Mucosa of descending colon (tissue), 3 donors: ENCODE data around the gene CDH6. TPM values are rescaled to one million over a fixed set of nuclear protein-coding genes. Genes with fewer than 3 reads are reported as not detected.

Source experiments
- ATAC-seq: fragments of 200-7000 bp; cut with Tn5 transposase; one replicate; pipeline ENCODE4 v1.9.1; 2020; ENCODE audit warnings: mild to moderate bottlenecking, moderate library complexity
- DNase-seq, 3 donors: peaks; one replicate each; pipeline ENCODE4 v3.0.0-alpha.2; 2020
- H3K36me3 ChIP-seq: fragments of 200-600 bp; one replicate; pipeline ENCODE4 v1.8.0; 2021; ENCODE audit warnings: low read depth, mild to moderate bottlenecking
- H3K4me1 ChIP-seq: fragments of 200-600 bp; one replicate; pipeline ENCODE4 v1.8.0; 2021; ENCODE audit warnings: low read depth, mild to moderate bottlenecking
- H3K4me3 ChIP-seq: fragments of 200-600 bp; one replicate; pipeline ENCODE4 v1.8.0; 2021; ENCODE audit warnings: mild to moderate bottlenecking
- H3K9me3 ChIP-seq: fragments of 200-600 bp; one replicate; pipeline ENCODE4 v1.8.0; 2021; ENCODE audit warnings: mild to moderate bottlenecking
- CTCF ChIP-seq: fragments of 200-600 bp; IDR thresholded peaks from one replicate; pipeline ENCODE4 v1.8.0; 2022; ENCODE audit warnings: antibody characterized with exemption, mild to moderate bottlenecking
- intact Hi-C, 2 donors: fragments of 100-400 bp; cut with DNase I in 1 of 2; cut with micrococcal nuclease in 1 of 2; formaldehyde crosslinking; loops; one replicate each; pipeline versions ENCODE4 v1.11.0 to v1.11.1; 2022; cut with DNase I, micrococcal nuclease
- total RNA-seq, 3 donors: library from RNA; stranded (reverse); fragmentation: NEBNext Ultra II Directional in 2 of 3; extraction: Animal tissue kit (Norgen Biotek cat#: 25700) in 2 of 3; gene quantifications; one replicate each; pipeline versions ENCODE4 v1.2.1 to v1.2.4, GENCODE V29; 2021 to 2023
- donor health status: DM: no; HTN: no; CAD: no; lungs with moderate emphysema.
- donor health status: DM: no; HTN: no; CAD: no.
- donor health status: DM: no; HTN: yes; CAD: no.

Gene CDH6
- total RNA-seq, 3 donors from 2014 or later, result 0.81 to 3.2 (median 1.2) TPM

DNA sequence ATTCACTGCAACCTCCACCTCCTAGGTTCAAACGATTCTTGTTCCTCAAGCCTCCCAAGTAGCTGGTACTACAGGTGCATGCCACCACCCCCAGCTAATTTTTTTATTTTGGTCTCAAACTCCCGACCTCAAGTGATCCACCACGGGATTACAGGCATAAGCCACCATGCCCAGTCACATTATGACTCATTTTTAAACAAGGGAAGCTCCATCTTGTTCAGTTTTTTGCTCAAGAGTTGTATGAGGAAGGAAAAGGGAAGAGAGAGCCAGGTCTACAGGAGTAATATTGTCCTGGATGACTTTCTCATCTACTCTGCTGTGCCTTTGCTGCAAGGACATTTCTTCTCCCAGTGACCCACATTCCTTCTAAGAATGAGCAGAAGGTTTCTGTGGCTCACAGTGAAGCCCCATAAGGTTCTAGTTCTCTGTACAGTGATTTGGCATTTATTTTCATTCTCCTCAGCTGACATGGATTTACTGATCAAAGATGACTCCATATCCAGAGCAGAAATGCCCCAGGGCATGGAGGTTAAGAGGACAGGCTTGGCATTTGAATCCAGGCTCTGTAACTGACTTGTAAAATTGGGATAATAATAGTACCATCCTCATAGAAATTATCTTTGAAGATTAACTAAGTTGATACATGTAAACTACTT lies 153.5 kb downstream of the CDH6 start:
- Histone ChIP-seq H3K4me3 (no peak overlapping the region), H3K4me1 (no peaks in the 10 kb centered on the region), H3K36me3 (no peaks in the 10 kb centered on the region), H3K9me3 (no peaks in the 10 kb centered on the region)
- intact Hi-C loops, result no loop called here
- no peak for DNase-seq
- no peak for TF ChIP-seq CTCF
- ATAC-seq, result no peak

GRCh38 chr5:31347552-31347905 lies 154.0 kb downstream of the CDH6 start:
- no peak for ATAC-seq
- no peak for TF ChIP-seq CTCF

DNA sequence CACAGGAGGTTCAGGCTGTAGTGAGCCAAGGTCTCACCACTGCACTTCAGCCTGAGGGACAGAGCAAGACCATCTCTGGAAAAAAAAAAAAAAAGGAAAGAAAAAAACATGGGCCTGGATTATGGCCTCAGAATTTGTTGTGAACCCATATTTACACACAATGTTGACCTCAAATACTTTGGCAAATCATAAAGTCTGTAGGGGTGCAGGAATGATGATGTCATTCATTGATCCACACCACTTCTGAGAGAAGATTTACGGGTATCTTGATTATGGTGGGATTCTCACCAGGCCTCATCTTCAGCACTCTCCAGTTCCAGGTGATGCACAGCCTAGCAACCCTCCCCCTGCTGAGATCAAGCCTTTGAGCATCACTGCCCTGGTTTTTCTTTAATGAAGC lies 156.9 kb downstream of the CDH6 start:
- no peak for ATAC-seq
- intact Hi-C loops, result no loop called here

More at GRCh38 chr5:31347552-31347905, 154.0 kb downstream of the CDH6 start:
- DNase-seq, result no peak
- intact Hi-C loops, result no loop called here
- Histone ChIP-seq H3K4me3 (no peak overlapping the region), H3K4me1 (no peaks in the 10 kb centered on the region), H3K36me3 (no peaks in the 10 kb centered on the region), H3K9me3 (no peaks in the 10 kb centered on the region)

GRCh38 chr5:31355337-31355736 lies 161.9 kb downstream of the CDH6 start:
- Histone ChIP-seq H3K9me3 (no peaks in the 10 kb centered on the region), H3K4me1 (no peaks in the 10 kb centered on the region), H3K36me3 (no peaks in the 10 kb centered on the region), H3K4me3 (no peak overlapping the region)
- intact Hi-C loops, result no loop called here
- DNase-seq (peak in 1 of 3 donors; percentile 35), ATAC-seq (peak; percentile 68)
- TF ChIP-seq CTCF, result no peak

More for the DNA sequence above, 156.9 kb downstream of the CDH6 start:
- DNase-seq, result no peak
- no peak for TF ChIP-seq CTCF
- no peaks in the 10 kb centered on the region for H3K36me3 ChIP-seq
- no peaks in the 10 kb centered on the region for H3K9me3 ChIP-seq
- H3K4me3 ChIP-seq, result no peak overlapping the region
- H3K4me1 ChIP-seq, result no peaks in the 10 kb centered on the region

DNA sequence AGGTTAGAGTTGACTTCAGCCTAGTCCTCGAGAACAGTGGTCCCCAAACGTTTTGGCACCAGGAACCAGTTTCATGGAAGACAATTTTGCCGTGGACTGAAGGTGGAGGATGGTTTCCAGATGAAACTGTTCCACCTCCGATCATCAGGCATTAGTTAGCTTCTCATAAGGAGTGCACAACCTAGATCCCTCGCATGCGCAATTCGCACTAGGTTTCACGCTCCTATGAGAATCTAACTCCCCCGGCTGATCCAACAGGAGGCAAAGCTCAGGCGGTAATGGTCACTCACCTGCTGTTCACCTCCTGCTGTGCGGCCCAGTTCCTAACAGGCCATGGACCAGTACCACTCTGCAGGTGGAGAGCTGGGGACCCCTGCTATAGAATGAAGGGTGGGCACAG lies 163.6 kb downstream of the CDH6 start:
- H3K4me1 ChIP-seq, result no peaks in the 10 kb centered on the region
- DNase-seq (no peak), ATAC-seq (no peak)
- no peak for TF ChIP-seq CTCF
- H3K9me3 ChIP-seq, result no peaks in the 10 kb centered on the region
- no peak overlapping the region for H3K4me3 ChIP-seq
- H3K36me3 ChIP-seq, result no peaks in the 10 kb centered on the region
- intact Hi-C loops, result no loop called here

GRCh38 chr5:31359839-31360238 lies 166.4 kb downstream of the CDH6 start:
- intact Hi-C loops, result no loop called here
- DNase-seq (no peak), ATAC-seq (no peak)
- Histone ChIP-seq H3K4me3 (no peak overlapping the region), H3K9me3 (no peaks in the 10 kb centered on the region), H3K4me1 (no peaks in the 10 kb centered on the region), H3K36me3 (no peaks in the 10 kb centered on the region)
- TF ChIP-seq CTCF, result no peak
